Astrocyte (in vitro differentiated cells and primary cell): ENCODE results near the gene C1orf116.

ENCODE experiments used
- CTCF ChIP-seq: IDR thresholded peaks from 2 replicates; pipeline ENCODE4 v1.5.1; 2011; ENCODE audit warnings: low read depth, mild to moderate bottlenecking, inconsistent platforms, low read length, moderate library complexity; ENCODE audit not compliant: insufficient read depth
- EZH2 ChIP-seq: IDR thresholded peaks from 2 replicates; pipeline ENCODE4 v1.6.1; 2012; ENCODE audit warnings: mild to moderate bottlenecking, low read length, inconsistent platforms; ENCODE audit not compliant: insufficient read depth

GRCh38 chr1:207072233-207072632 is 39.7 kb upstream of the C1orf116 start:
- TF ChIP-seq CTCF (no peak), EZH2 (no peak)
